Endothelial cell of umbilical vein (primary cell): ENCODE measurements around the gene RMND1. TPM values are rescaled to one million over a fixed set of nuclear protein-coding genes. Genes with fewer than 3 reads are reported as not detected.

Experiments
- BruUV-seq: library from RNA; stranded (reverse); fragments of 400-500 nt; replicated peaks from 2 replicates; lab custom pipeline; 2021; lab: Mats Ljungman, UMichigan
- CTCF ChIA-PET: fragments of 300-600, 350-600 bp; sonication (Branson Sonifier 250); formaldehyde crosslinking; loops from one replicate; lab custom pipeline; 2021; ENCODE audit warnings: antibody characterized with exemption, inconsistent platforms; lab: Charles Lee
- POLR2A ChIA-PET: fragments of 300-600, 350-600 bp; sonication (Branson Sonifier 250); formaldehyde crosslinking; loops from one replicate; lab custom pipeline; 2021; ENCODE audit warnings: antibody characterized with exemption, inconsistent platforms; lab: Charles Lee
- DNase-seq: peaks from one replicate; pipeline ENCODE4 v3.0.0-alpha.2; 2011; ENCODE audit warnings: low read depth, low spot score
- FAIRE-seq: peaks from 2 replicates; lab custom pipeline; 2011; peaks lifted over from hg19 to GRCh38; lab: Jason Lieb, UNC
- H2AFZ ChIP-seq: 2 replicates; pipeline ENCODE4 v1.6.0; 2012; ENCODE audit warnings: low read depth, low read length, control low read depth, inconsistent platforms
- H3K27ac ChIP-seq: 2 replicates; pipeline ENCODE4 v1.5.1; 2011; ENCODE audit warnings: low read depth, mild to moderate bottlenecking, control low read depth, low read length, moderate library complexity; ENCODE audit not compliant: insufficient read depth
- H3K27me3 ChIP-seq, 2 experiments: 2 replicates each; pipeline versions ENCODE4 v1.6.0 to v1.6.1; 2011; ENCODE audit warnings: low read length in 2 of 2, mixed read lengths in 1 of 2; ENCODE audit not compliant: control insufficient read depth in 2 of 2, insufficient read depth in 2 of 2
- H3K36me3 ChIP-seq, 2 experiments: 2 replicates in 1 of 2; 3 replicates in 1 of 2; pipeline ENCODE4 v1.5.1; 2011; ENCODE audit warnings: low read length in 2 of 2, mild to moderate bottlenecking in 1 of 2, moderate library complexity in 1 of 2; ENCODE audit not compliant: control insufficient read depth in 2 of 2, insufficient read depth in 2 of 2; ENCODE audit errors: extremely low read depth in 1 of 2
- H3K4me1 ChIP-seq: 3 replicates; pipeline ENCODE4 v1.5.1; 2011; ENCODE audit warnings: mild to moderate bottlenecking, low read length; ENCODE audit not compliant: control insufficient read depth, insufficient read depth; ENCODE audit errors: extremely low read depth
- H3K4me2 ChIP-seq: 2 replicates; pipeline ENCODE4 v1.6.1; 2011; ENCODE audit warnings: low read length, control low read depth, mixed read lengths; ENCODE audit not compliant: insufficient read depth
- H3K4me3 ChIP-seq, 3 experiments: fragments of 200-600 bp in 1 of 3; sonication (generic), shearing (Covaris generic) in 1 of 3; replicated peaks in 1 of 3; 2 replicates each; pipeline ENCODE4 v1.5.1; 2011 to 2016; ENCODE audit warnings: control low read depth in 3 of 3, low read length in 3 of 3, mild to moderate bottlenecking in 2 of 3, inconsistent platforms in 1 of 3, low read depth in 1 of 3, moderate library complexity in 1 of 3; ENCODE audit not compliant: insufficient read depth in 1 of 3
- H3K79me2 ChIP-seq: 2 replicates; pipeline ENCODE4 v1.6.0; 2012; ENCODE audit warnings: low read length, inconsistent platforms; ENCODE audit not compliant: control insufficient read depth, insufficient read depth
- H3K9ac ChIP-seq: replicated peaks from 2 replicates; pipeline ENCODE3; 2011; ENCODE audit warnings: low read length, control low read depth; ENCODE audit not compliant: insufficient read depth; ENCODE audit errors: extremely low read depth
- H3K9me1 ChIP-seq: replicated peaks from 3 replicates; pipeline ENCODE4 v1.6.0; 2011; ENCODE audit warnings: mild to moderate bottlenecking, low read length; ENCODE audit not compliant: control insufficient read depth, insufficient read depth; ENCODE audit errors: extremely low read depth
- H3K9me3 ChIP-seq: replicated peaks from 2 replicates; pipeline ENCODE4 v1.5.1; 2012; ENCODE audit warnings: low read length, inconsistent platforms; ENCODE audit not compliant: control insufficient read depth, insufficient read depth
- H4K20me1 ChIP-seq: replicated peaks from 2 replicates; pipeline ENCODE3; 2011; ENCODE audit warnings: mild to moderate bottlenecking, low read length; ENCODE audit not compliant: control insufficient read depth, insufficient read depth; ENCODE audit errors: extremely low read depth
- EZH2 ChIP-seq: IDR thresholded peaks from 2 replicates; pipeline ENCODE4 v1.6.1; 2012; ENCODE audit warnings: borderline replicate concordance, low read depth, mild to moderate bottlenecking, moderate library complexity, low read length, inconsistent platforms; ENCODE audit not compliant: severe bottlenecking
- FOS ChIP-seq: IDR thresholded peaks from 2 replicates; pipeline ENCODE4 v1.6.1; 2011; ENCODE audit warnings: mild to moderate bottlenecking, low read length, moderate library complexity, borderline replicate concordance; ENCODE audit not compliant: insufficient read depth
- GATA2 ChIP-seq: IDR thresholded peaks from 2 replicates; pipeline ENCODE4 v1.7.0; 2011; ENCODE audit warnings: low read depth, mild to moderate bottlenecking, moderate library complexity, mixed read lengths, low read length; ENCODE audit not compliant: insufficient read length, insufficient read depth
- JUN ChIP-seq: IDR thresholded peaks from 2 replicates; pipeline ENCODE4 v1.6.1; 2011; ENCODE audit warnings: borderline replicate concordance, low read depth; ENCODE audit not compliant: insufficient read length, insufficient read depth
- MYC ChIP-seq: IDR thresholded peaks from one replicate; pipeline ENCODE4 v1.6.1; 2011; ENCODE audit warnings: mild to moderate bottlenecking, low read depth, low read length
- POLR2A ChIP-seq: IDR thresholded peaks from 2 replicates; pipeline ENCODE4 v1.6.1; 2012; ENCODE audit warnings: low read depth, mild to moderate bottlenecking, control low read depth, low read length
- POLR2AphosphoS5 ChIP-seq: IDR thresholded peaks from 2 replicates; pipeline ENCODE4 v1.6.1; 2012; ENCODE audit warnings: low read depth, mild to moderate bottlenecking, control low read depth, low read length, moderate library complexity; ENCODE audit not compliant: insufficient read depth
- dilution Hi-C: fragments of 300-500 bp; cut with MboI; formaldehyde crosslinking; loops from one replicate; pipeline ENCODE4 v1.15.0; 2019; ENCODE audit warnings: low sequenced_read_pairs; ENCODE audit not compliant: extremely low pct_ligation_motif_present
- intact Hi-C: fragments of 100-400 bp; cut with micrococcal nuclease; formaldehyde crosslinking; loops from one replicate; pipeline ENCODE4 v1.10.0; 2022
- polyA plus RNA-seq, 4 experiments: library from polyadenylated mRNA; depleted of rRNA in 3 of 4; stranded (reverse) in 3 of 4; unstranded in 1 of 4; fragments of >200 nt; gene quantifications; 2 replicates each; pipeline versions ENCODE4 v1.2.1 to v1.2.3, GENCODE V29; 2011 to 2012; ENCODE audit warnings: missing spikeins in 1 of 4
- total RNA-seq: library from RNA; stranded (reverse); gene quantifications from 2 replicates; pipeline ENCODE4 v1.2.3, GENCODE V29; 2021
- TF ChIP-seq, protein P1 (sequence below), 2 donors: IDR thresholded peaks; 1 replicate in 1 of 2; 2 replicates in 1 of 2; pipeline ENCODE4 v1.5.1; 2011; ENCODE audit warnings: low read length in 2 of 2, mild to moderate bottlenecking in 2 of 2, moderate library complexity in 2 of 2, control low read depth in 1 of 2, inconsistent platforms in 1 of 2, low read depth in 1 of 2; ENCODE audit not compliant: insufficient read depth in 1 of 2; ENCODE audit errors: extremely low read depth in 1 of 2
- TF ChIP-seq, protein P2 (sequence below): IDR thresholded peaks from 2 replicates; pipeline ENCODE4 v1.6.1; 2011; ENCODE audit not compliant: insufficient read depth, insufficient read length

RMND1 gene
- total and polyA plus RNA-seq, 2 donors (not counting 3 experiments of a cell fraction or from before 2014, with no cell fraction given), result 6.3 to 21.4 TPM

DNA sequence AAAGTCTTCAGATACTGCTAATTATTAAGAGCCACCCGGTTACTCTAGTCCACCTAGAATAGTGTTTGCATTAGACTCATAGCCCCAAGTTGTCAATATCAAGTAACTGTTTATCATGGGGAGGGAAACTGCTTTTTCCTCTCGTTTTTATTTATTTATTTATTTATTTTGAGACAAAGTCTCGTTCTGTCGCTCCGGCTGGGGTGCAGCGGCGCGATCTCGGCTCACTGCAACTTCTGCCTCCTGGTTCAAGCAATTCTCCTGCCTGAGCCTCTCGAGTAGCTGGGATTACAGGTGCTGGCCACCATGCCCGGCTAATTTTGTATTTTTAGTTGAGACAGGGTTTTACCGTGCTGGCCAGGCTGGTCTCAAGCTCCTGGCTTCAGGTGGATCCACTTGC lies 25.8 kb upstream of the RMND1 start:
- BruUV-seq, result no TSS peak
- no peak for FAIRE-seq
- CTCF ChIA-PET, result interaction anchor here (1.2 to 2.0 kb wide), 3 partner anchors 8 to 26 kb away, joined by 3 to 4 read pairs (median 4); partner anchors contain the start of gene RMND1

More for the DNA sequence above, 25.8 kb upstream of the RMND1 start:
- Histone ChIP-seq H4K20me1 (no peaks in the 10 kb centered on the region), H3K27ac (no peak overlapping the region), H2AFZ (no peak overlapping the region), H3K4me1 (peaks cover 13% of the 10 kb centered on the region), H3K4me3 (no peak overlapping the region), H3K9me1 (no peaks in the 10 kb centered on the region), H3K36me3 (no peaks in the 10 kb centered on the region), H3K79me2 (no peaks in the 10 kb centered on the region), H3K9ac (no peak overlapping the region), H3K9me3 (no peaks in the 10 kb centered on the region), H3K27me3 (no peaks in the 10 kb centered on the region), H3K4me2 (no peak overlapping the region)
- no peak for TF ChIP-seq EZH2
- no peak for TF ChIP-seq FOS
- TF ChIP-seq GATA2, result no peak
- TF ChIP-seq MYC, result no peak
- no peak for TF ChIP-seq JUN
- TF ChIP-seq POLR2AphosphoS5, result no peak
- TF ChIP-seq POLR2A, result no peak
- TF ChIP-seq, protein P1, sequence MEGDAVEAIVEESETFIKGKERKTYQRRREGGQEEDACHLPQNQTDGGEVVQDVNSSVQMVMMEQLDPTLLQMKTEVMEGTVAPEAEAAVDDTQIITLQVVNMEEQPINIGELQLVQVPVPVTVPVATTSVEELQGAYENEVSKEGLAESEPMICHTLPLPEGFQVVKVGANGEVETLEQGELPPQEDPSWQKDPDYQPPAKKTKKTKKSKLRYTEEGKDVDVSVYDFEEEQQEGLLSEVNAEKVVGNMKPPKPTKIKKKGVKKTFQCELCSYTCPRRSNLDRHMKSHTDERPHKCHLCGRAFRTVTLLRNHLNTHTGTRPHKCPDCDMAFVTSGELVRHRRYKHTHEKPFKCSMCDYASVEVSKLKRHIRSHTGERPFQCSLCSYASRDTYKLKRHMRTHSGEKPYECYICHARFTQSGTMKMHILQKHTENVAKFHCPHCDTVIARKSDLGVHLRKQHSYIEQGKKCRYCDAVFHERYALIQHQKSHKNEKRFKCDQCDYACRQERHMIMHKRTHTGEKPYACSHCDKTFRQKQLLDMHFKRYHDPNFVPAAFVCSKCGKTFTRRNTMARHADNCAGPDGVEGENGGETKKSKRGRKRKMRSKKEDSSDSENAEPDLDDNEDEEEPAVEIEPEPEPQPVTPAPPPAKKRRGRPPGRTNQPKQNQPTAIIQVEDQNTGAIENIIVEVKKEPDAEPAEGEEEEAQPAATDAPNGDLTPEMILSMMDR (IDR thresholded peaks at IDR 0.05; ENCODE audit: extremely low read depth in 1 of 2, insufficient read depth in 1 of 2, low read depth in 1 of 2, low read length in 2 of 2), result no peak
- TF ChIP-seq, protein P2, sequence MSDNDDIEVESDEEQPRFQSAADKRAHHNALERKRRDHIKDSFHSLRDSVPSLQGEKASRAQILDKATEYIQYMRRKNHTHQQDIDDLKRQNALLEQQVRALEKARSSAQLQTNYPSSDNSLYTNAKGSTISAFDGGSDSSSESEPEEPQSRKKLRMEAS, result no peak
- no peak for DNase-seq
- POLR2A ChIA-PET, result no interaction called here
- dilution Hi-C loops, result no loop called here
- intact Hi-C loops, result loop anchor here (2.0 to 10.0 kb wide), 2 partner anchors 37 to 583 kb away; no protein-coding TSS in a partner anchor
